Glutamatergic neuron (in vitro differentiated cells): ENCODE results near the gene ADO. TPM values are rescaled to one million over a fixed set of nuclear protein-coding genes. Genes with fewer than 3 reads are reported as not detected.

ENCODE experiments used
- DNase-seq: peaks from one replicate; pipeline ENCODE4 v3.0.0; 2022
- H3K27ac Mint-ChIP-seq: one replicate; pipeline ENCODE4 v1.8.0; 2020; ENCODE audit warnings: mild to moderate bottlenecking, mixed read lengths, inconsistent platforms; ENCODE audit not compliant: unreplicated experiment
- H3K27me3 Mint-ChIP-seq: one replicate; pipeline ENCODE4 v1.8.0; 2020; ENCODE audit warnings: mild to moderate bottlenecking, moderate library complexity, mixed read lengths, inconsistent platforms; ENCODE audit not compliant: unreplicated experiment
- H3K36me3 Mint-ChIP-seq: one replicate; pipeline ENCODE4 v1.8.0; 2020; ENCODE audit warnings: mild to moderate bottlenecking, mixed read lengths, inconsistent platforms; ENCODE audit not compliant: unreplicated experiment
- H3K4me1 Mint-ChIP-seq: one replicate; pipeline ENCODE4 v1.8.0; 2020; ENCODE audit warnings: mild to moderate bottlenecking, low read depth, mixed read lengths, inconsistent platforms; ENCODE audit not compliant: unreplicated experiment
- H3K4me3 Mint-ChIP-seq: one replicate; pipeline ENCODE4 v1.8.0; 2020; ENCODE audit warnings: mild to moderate bottlenecking, mixed read lengths, inconsistent platforms; ENCODE audit not compliant: unreplicated experiment
- H3K9me3 Mint-ChIP-seq: one replicate; pipeline ENCODE4 v1.8.0; 2020; ENCODE audit warnings: mild to moderate bottlenecking, moderate library complexity, mixed read lengths, inconsistent platforms; ENCODE audit not compliant: unreplicated experiment
- total RNA-seq: library from RNA; stranded (reverse); fragmentation: NEBNext Ultra II Directional; extraction: Animal tissue kit (Norgen Biotek cat#: 25700); gene quantifications from one replicate; pipeline ENCODE4 v1.2.1, GENCODE V29; 2021; ENCODE audit not compliant: unreplicated experiment
- TF ChIP-seq, protein P1 (sequence below): fragments of 200-600 bp; sonication (generic); IDR thresholded peaks from one replicate; pipeline ENCODE4 v1.5.0; 2021; ENCODE audit not compliant: partially characterized antibody, unreplicated experiment

ADO gene
- total RNA-seq, 1 donor from 2014 or later: 32.5 TPM

DNA sequence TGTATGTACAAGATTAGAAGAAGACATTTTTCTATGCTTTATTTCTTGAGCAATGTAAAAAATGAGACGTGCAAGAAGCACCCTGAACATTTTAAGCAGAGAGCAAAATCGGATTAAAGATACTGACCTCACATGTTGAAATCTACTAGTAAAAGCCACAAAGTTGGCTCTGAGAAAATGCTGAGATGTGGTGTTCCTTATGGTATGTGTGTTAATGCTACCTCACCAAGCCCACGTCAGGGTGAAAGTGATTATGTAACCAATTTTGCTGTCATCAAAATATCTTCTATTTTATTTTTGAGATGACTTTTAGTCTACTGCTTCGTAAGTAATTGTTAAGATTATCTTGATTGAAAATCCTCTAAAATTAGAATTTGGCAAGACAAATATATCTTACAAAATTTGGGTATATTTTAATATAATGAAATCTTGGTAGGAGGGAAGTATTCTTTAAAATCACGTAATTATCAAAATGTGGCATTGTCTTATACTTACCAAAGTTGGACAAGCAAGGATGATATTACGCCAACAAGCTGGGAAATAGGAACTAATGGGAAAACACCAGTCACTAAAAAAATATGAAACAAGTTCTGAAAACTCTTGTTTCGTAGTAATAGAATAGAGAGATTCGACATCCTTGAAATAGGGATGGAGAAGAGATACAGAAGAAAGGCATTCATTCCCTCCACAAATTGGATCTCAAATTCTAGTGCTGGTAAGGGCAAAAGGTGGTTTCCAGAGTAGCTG is 5.8 kb downstream of the ADO start:
- no peak for DNase-seq
- H3K36me3 Mint-ChIP-seq: no peaks in the 10 kb centered on the region
- H3K9me3 Mint-ChIP-seq: peaks cover 7% of the 10 kb centered on the region
- TF ChIP-seq, protein P1, sequence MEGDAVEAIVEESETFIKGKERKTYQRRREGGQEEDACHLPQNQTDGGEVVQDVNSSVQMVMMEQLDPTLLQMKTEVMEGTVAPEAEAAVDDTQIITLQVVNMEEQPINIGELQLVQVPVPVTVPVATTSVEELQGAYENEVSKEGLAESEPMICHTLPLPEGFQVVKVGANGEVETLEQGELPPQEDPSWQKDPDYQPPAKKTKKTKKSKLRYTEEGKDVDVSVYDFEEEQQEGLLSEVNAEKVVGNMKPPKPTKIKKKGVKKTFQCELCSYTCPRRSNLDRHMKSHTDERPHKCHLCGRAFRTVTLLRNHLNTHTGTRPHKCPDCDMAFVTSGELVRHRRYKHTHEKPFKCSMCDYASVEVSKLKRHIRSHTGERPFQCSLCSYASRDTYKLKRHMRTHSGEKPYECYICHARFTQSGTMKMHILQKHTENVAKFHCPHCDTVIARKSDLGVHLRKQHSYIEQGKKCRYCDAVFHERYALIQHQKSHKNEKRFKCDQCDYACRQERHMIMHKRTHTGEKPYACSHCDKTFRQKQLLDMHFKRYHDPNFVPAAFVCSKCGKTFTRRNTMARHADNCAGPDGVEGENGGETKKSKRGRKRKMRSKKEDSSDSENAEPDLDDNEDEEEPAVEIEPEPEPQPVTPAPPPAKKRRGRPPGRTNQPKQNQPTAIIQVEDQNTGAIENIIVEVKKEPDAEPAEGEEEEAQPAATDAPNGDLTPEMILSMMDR: no peak
- H3K4me1 Mint-ChIP-seq: peaks cover 19% of the 10 kb centered on the region
- no peak overlapping the region for H3K27ac Mint-ChIP-seq
- H3K4me3 Mint-ChIP-seq: no peak overlapping the region
- peaks cover 10% of the 10 kb centered on the region for H3K27me3 Mint-ChIP-seq

- TF ChIP-seq, protein P1: no peak
- no peak overlapping the region for H3K4me3 Mint-ChIP-seq
- DNase-seq: no peak
- H3K27me3 Mint-ChIP-seq: peaks cover 15% of the 10 kb centered on the region
- H3K9me3 Mint-ChIP-seq: peaks cover 11% of the 10 kb centered on the region
- no peaks in the 10 kb centered on the region for H3K36me3 Mint-ChIP-seq
- H3K4me1 Mint-ChIP-seq: peaks cover 24% of the 10 kb centered on the region
- H3K27ac Mint-ChIP-seq: no peak overlapping the region
Measured at GRCh38 chr10:62811159-62811875, 6.8 kb downstream of the ADO start.

- Mint-ChIP-seq H3K36me3 (no peaks in the 10 kb centered on the region), H3K4me3 (peak overlapping the region; percentile 10), H3K9me3 (peaks cover 14% of the 10 kb centered on the region), H3K27me3 (peaks cover 25% of the 10 kb centered on the region), H3K27ac (no peak overlapping the region), H3K4me1 (peaks cover 16% of the 10 kb centered on the region)
- TF ChIP-seq, protein P1: no peak
- DNase-seq: no peak
Measured at GRCh38 chr10:62812672-62813439, 8.3 kb downstream of the ADO start.

- Mint-ChIP-seq H3K27ac (no peak overlapping the region), H3K9me3 (peaks cover 14% of the 10 kb centered on the region), H3K27me3 (peaks cover 27% of the 10 kb centered on the region), H3K4me3 (peak overlapping the region; percentile 10), H3K36me3 (no peaks in the 10 kb centered on the region), H3K4me1 (peaks cover 15% of the 10 kb centered on the region)
- no peak for DNase-seq
- TF ChIP-seq, protein P1: no peak
Measured at GRCh38 chr10:62813453-62813852, 8.9 kb downstream of the ADO start.
